Measurements from ENCODE around the gene GALNT18. TPM values are rescaled to one million over a fixed set of nuclear protein-coding genes. Genes with fewer than 3 reads are reported as not detected.

The GALNT18 gene
- total RNA-seq, 1 experiment from 2014 or later = 1.7 TPM

- H3K27ac Mint-ChIP-seq = peak overlapping the region in 1 of 3 experiments; percentile 49; a peak in 2 of 7 replicates
- H3K27me3 Mint-ChIP-seq (ENCODE audit: low read depth) = no peaks in the 10 kb centered on the region
- Histone ChIP-seq H3K14ac (ENCODE audit: insufficient read depth, low read length) (no peak overlapping the region), H2BK120ac (ENCODE audit: low read depth, low read length, poor library complexity, severe bottlenecking) (no peak overlapping the region), H2AFZ (ENCODE audit: low read length) (no peak overlapping the region), H3K27me3 (ENCODE audit: insufficient read depth, low read length) (no peaks in the 10 kb centered on the region), H2BK12ac (ENCODE audit: insufficient read length, low read depth, low read length) (no peak overlapping the region), H4K20me1 (ENCODE audit: control insufficient read depth, insufficient read depth, insufficient read length) (no peaks in the 10 kb centered on the region), H3T11ph (ENCODE audit: low read length) (no peak overlapping the region), H2BK20ac (ENCODE audit: low read depth, low read length, poor library complexity, severe bottlenecking) (no peak overlapping the region), H2BK15ac (ENCODE audit: low read depth, low read length) (no peak overlapping the region), H2BK5ac (ENCODE audit: insufficient read length, low read length) (no peak overlapping the region), H3K23ac (ENCODE audit: insufficient read length, low read depth, low read length) (no peak overlapping the region), H4K8ac (replicated peaks; ENCODE audit: insufficient read length, low read depth, low read length) (no peak overlapping the region), H3K18ac (ENCODE audit: insufficient read length, low read depth, low read length) (no peak overlapping the region), H3K23me2 (ENCODE audit: insufficient read length, low read depth, low read length, poor library complexity, severe bottlenecking) (no peaks in the 10 kb centered on the region), H3K79me1 (ENCODE audit: insufficient read depth, low read depth, low read length, poor library complexity, severe bottlenecking) (no peaks in the 10 kb centered on the region), H2AK5ac (ENCODE audit: insufficient read length, low read length) (no peak overlapping the region), H3K27ac (ENCODE audit: insufficient read length, low read depth, low read length) (no peak overlapping the region), H4K5ac (ENCODE audit: insufficient read length, low read depth, low read length) (no peak overlapping the region), H3K4me1 (ENCODE audit: insufficient read depth, low read length) (no peaks in the 10 kb centered on the region), H3K9me3 (ENCODE audit: control insufficient read depth, low read depth, low read length) (no peaks in the 10 kb centered on the region), H3K79me2 (ENCODE audit: insufficient read depth, low read length) (no peaks in the 10 kb centered on the region), H4K91ac (ENCODE audit: insufficient read length, low read depth, low read length) (no peak overlapping the region), H3K9ac (ENCODE audit: extremely low read depth, insufficient read length, low read length) (no peak overlapping the region), H3K4me2 (ENCODE audit: insufficient read depth, insufficient read length, low read length) (no peak overlapping the region), H3K4ac (ENCODE audit: low read depth, low read length) (no peak overlapping the region), H3K56ac (ENCODE audit: insufficient read length, low read depth, low read length) (no peak overlapping the region)
- H3K4me1 Mint-ChIP-seq = peaks cover 8 to 11% of the 10 kb centered on the region in 2 experiments
- DNase-seq = no peak
- H3K36me3 Mint-ChIP-seq (ENCODE audit: insufficient read depth in 1 of 3, low read depth in 3 of 3) = no peaks in the 10 kb centered on the region
- no peak overlapping the region for H3K4me3 Mint-ChIP-seq
- no peaks in the 10 kb centered on the region for H3K9me3 Mint-ChIP-seq
- TF ChIP-seq CTCF (conservative IDR thresholded peaks at IDR 0.05) = no peak
Measured at GRCh38 chr11:11267312-11267711, 354.5 kb downstream of the GALNT18 start.
